Ovary (tissue), 3 donors: ENCODE results near the gene PRDM10.

Source experiments
- CTCF ChIP-seq, 3 donors: fragments of 450-650 bp in 2 of 3; fragments of 200-600 bp in 1 of 3; IDR thresholded peaks; one replicate each; pipeline versions ENCODE4 v1.5.1 to v1.8.0; 2016 to 2022; ENCODE audit warnings: antibody characterized with exemption in 3 of 3, mild to moderate bottlenecking in 1 of 3
- EP300 ChIP-seq: sonication (generic); formaldehyde crosslinking; IDR thresholded peaks from one replicate; pipeline ENCODE4 v1.6.1; 2017; ENCODE audit warnings: antibody characterized with exemption
- POLR2A ChIP-seq: fragments of 450-650 bp; IDR thresholded peaks from one replicate; pipeline ENCODE4 v1.6.1; 2017; ENCODE audit warnings: antibody characterized with exemption, mild to moderate bottlenecking, moderate library complexity
- donor health status: DM: no; HTN: no; CAD: no.

- TF ChIP-seq CTCF (IDR thresholded peaks at IDR 0.05) = no peak
- no peak for TF ChIP-seq EP300
- TF ChIP-seq POLR2A = no peak
Measured at GRCh38 chr11:129975543-129975942, 27.1 kb downstream of the PRDM10 start.
